Endodermal cell (in vitro differentiated cells): ENCODE data around the gene ATP10D. TPM values are rescaled to one million over a fixed set of nuclear protein-coding genes. Genes with fewer than 3 reads are reported as not detected.
"Not testable (repeated sequence)": the region's sequence is repeated elsewhere in the genome, so short reads cannot be mapped to it uniquely, and the experiment has no call there.

Source experiments
- DNase-seq: peaks from one replicate; pipeline ENCODE4 v3.0.0-alpha.2; 2017
- H3K27ac ChIP-seq: 2 replicates; pipeline ENCODE4 v1.5.1; 2013; ENCODE audit warnings: mild to moderate bottlenecking, low read depth, low read length, moderate library complexity
- H3K27me3 ChIP-seq: 2 replicates; pipeline ENCODE4 v1.6.1; 2013; ENCODE audit warnings: mild to moderate bottlenecking, low read length, moderate library complexity; ENCODE audit not compliant: insufficient read depth, control insufficient read depth, poor library complexity, severe bottlenecking
- H3K36me3 ChIP-seq: 2 replicates; pipeline ENCODE4 v1.7.0; 2013; ENCODE audit warnings: mild to moderate bottlenecking, low read length, moderate library complexity; ENCODE audit not compliant: control insufficient read depth, insufficient read depth
- H3K4me1 ChIP-seq: one replicate; pipeline ENCODE4 v1.7.0; 2013; ENCODE audit warnings: low read length; ENCODE audit not compliant: control insufficient read depth, insufficient read depth
- H3K4me3 ChIP-seq: 2 replicates; pipeline ENCODE4 v1.5.1; 2013; ENCODE audit warnings: mild to moderate bottlenecking, low read length, moderate library complexity
- H3K9ac ChIP-seq: 2 replicates; pipeline ENCODE4 v1.6.1; 2013; ENCODE audit warnings: mild to moderate bottlenecking, low read length, moderate library complexity; ENCODE audit not compliant: poor library complexity, severe bottlenecking; ENCODE audit errors: extremely low read depth
- H3K9me3 ChIP-seq: 2 replicates; pipeline ENCODE4 v1.6.1; 2013; ENCODE audit warnings: mild to moderate bottlenecking, low read length, moderate library complexity; ENCODE audit not compliant: control insufficient read depth
- H3K27ac Mint-ChIP-seq: 2 replicates; pipeline ENCODE4 v1.8.0; 2020; ENCODE audit warnings: mixed read lengths
- H3K27me3 Mint-ChIP-seq: 2 replicates; pipeline ENCODE4 v1.8.0; 2021; ENCODE audit warnings: mild to moderate bottlenecking, mixed read lengths; ENCODE audit not compliant: insufficient read depth
- H3K36me3 Mint-ChIP-seq: 2 replicates; pipeline ENCODE4 v1.8.0; 2020; ENCODE audit warnings: low read depth, mixed read lengths
- H3K4me1 Mint-ChIP-seq: 2 replicates; pipeline ENCODE4 v1.8.0; 2020; ENCODE audit warnings: mixed read lengths
- H3K4me3 Mint-ChIP-seq: 2 replicates; pipeline ENCODE4 v1.8.0; 2020; ENCODE audit warnings: mild to moderate bottlenecking, moderate library complexity, mixed read lengths
- H3K9me3 Mint-ChIP-seq: 2 replicates; pipeline ENCODE4 v1.8.0; 2020; ENCODE audit warnings: mild to moderate bottlenecking, mixed read lengths
- WGBS, 2 experiments: methylation state at CpG; one replicate each; pipeline versions ENCODE4 v1.1.5 to v1.1.7; 2013; ENCODE audit warnings: missing lambda C conversion rate in 2 of 2, mixed read lengths in 1 of 2; ENCODE audit not compliant: insufficient coverage in 1 of 2, insufficient read length in 1 of 2; 5-methylcytosine and 5-hydroxymethylcytosine counted together
- total RNA-seq, 2 donors: library from RNA; stranded (reverse); fragmentation: NEBNext Ultra II Directional in 1 of 2; extraction: Animal tissue kit (Norgen Biotek cat#: 25700) in 1 of 2; gene quantifications; 2 replicates in 1 of 2; 3 replicates in 1 of 2; pipeline ENCODE4 v1.2.1, GENCODE V29; 2021
- TF ChIP-seq, protein P1 (sequence below): fragments of 200-600 bp; sonication (generic); conservative IDR thresholded peaks from 2 replicates; pipeline ENCODE4 v1.5.0; 2021; ENCODE audit warnings: antibody characterized with exemption, mild to moderate bottlenecking

ATP10D gene
- total RNA-seq, 2 donors from 2014 or later = 0.27 to 1.1 TPM

DNA sequence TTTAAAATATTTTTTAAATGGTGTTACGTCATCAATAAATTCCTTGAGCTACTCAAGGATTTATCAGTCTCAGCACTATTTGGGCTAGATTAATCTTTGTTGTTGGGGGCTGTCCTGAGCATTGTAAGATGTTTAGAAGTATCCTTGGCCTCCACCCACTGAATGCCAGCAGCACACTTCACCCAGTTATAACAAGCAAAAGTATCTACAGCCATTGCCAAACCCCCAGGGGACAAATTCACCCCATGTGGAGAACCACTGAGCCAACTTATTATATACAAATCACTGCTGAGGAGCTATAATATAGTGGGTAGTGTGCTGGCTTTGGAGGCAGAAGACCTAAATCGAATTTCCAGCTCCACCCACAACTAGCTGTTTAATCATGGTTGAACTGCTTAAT is 58.3 kb downstream of the ATP10D start:
- Mint-ChIP-seq H3K27me3 (no peaks in the 10 kb centered on the region), H3K27ac (no peak overlapping the region), H3K4me1 (peaks cover 5% of the 10 kb centered on the region), H3K36me3 (no peaks in the 10 kb centered on the region), H3K4me3 (no peak overlapping the region), H3K9me3 (no peaks in the 10 kb centered on the region)
- no peak for DNase-seq
- H3K36me3 ChIP-seq = no peaks in the 10 kb centered on the region
- H3K9ac ChIP-seq = no peak overlapping the region
- H3K9me3 ChIP-seq = no peaks in the 10 kb centered on the region
- 92% methylated on average over 2 of the region's 2 CpGs; no CpG with 5 or more reads in 1 of the 2 experiments for WGBS, 2 experiments
- H3K4me3 ChIP-seq = no peak overlapping the region
- H3K27ac ChIP-seq = no peak overlapping the region
- no peaks in the 10 kb centered on the region for H3K27me3 ChIP-seq
- TF ChIP-seq, protein P1, sequence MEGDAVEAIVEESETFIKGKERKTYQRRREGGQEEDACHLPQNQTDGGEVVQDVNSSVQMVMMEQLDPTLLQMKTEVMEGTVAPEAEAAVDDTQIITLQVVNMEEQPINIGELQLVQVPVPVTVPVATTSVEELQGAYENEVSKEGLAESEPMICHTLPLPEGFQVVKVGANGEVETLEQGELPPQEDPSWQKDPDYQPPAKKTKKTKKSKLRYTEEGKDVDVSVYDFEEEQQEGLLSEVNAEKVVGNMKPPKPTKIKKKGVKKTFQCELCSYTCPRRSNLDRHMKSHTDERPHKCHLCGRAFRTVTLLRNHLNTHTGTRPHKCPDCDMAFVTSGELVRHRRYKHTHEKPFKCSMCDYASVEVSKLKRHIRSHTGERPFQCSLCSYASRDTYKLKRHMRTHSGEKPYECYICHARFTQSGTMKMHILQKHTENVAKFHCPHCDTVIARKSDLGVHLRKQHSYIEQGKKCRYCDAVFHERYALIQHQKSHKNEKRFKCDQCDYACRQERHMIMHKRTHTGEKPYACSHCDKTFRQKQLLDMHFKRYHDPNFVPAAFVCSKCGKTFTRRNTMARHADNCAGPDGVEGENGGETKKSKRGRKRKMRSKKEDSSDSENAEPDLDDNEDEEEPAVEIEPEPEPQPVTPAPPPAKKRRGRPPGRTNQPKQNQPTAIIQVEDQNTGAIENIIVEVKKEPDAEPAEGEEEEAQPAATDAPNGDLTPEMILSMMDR = no peak
- no peaks in the 10 kb centered on the region for H3K4me1 ChIP-seq

GRCh38 chr4:47550357-47550756 is 65.3 kb downstream of the ATP10D start:
- not testable (repeated sequence) for H3K9ac ChIP-seq, H3K27me3 Mint-ChIP-seq, H3K4me3 ChIP-seq, H3K36me3 ChIP-seq, H3K4me1 ChIP-seq, H3K27ac ChIP-seq, DNase-seq, H3K9me3 ChIP-seq, H3K36me3 Mint-ChIP-seq, H3K4me1 Mint-ChIP-seq, H3K4me3 Mint-ChIP-seq, H3K9me3 Mint-ChIP-seq, H3K27ac Mint-ChIP-seq, H3K27me3 ChIP-seq
- 95 to 98% methylated on average over 6 to 7 of the region's 7 CpGs for WGBS, 2 experiments

DNA sequence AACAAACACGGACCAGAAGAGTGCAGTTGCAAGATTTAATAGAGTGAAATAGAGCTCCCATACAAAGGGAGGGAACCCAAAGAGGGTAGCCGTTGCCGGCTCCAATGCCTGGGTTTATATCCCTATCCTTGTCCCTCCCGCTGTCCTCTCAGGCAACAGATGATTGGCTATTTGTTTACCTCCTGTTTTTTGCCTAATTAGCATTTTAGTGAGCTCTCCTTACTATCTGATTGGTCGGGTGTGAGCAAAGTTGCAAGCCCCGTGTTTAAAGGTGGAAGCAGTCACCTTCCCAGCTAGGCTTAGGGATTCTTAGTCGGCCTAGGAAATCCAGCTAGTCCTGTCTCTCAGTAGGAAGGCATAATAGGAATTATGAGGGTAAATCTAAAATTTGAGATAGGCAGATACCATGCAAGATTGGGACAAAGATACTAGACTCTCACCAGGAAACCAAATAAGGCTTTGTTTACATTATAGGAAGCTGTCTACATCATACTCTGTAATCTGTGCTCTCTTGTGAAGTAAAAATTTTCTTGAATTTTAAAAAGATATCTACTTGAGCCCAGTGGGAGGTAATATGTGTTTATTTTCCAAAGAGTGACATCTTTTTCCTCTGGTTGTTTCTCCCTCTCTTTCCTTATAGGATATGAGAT is 65.9 kb downstream of the ATP10D start:
- TF ChIP-seq, protein P1 = no peak
- H3K27ac Mint-ChIP-seq = no peak overlapping the region
- no peaks in the 10 kb centered on the region for H3K9me3 Mint-ChIP-seq
- WGBS, 2 experiments = 92 to 94% methylated on average over 6 to 7 of the region's 7 CpGs
- H3K27me3 ChIP-seq = no peaks in the 10 kb centered on the region
- H3K4me1 Mint-ChIP-seq = no peaks in the 10 kb centered on the region
- H3K27me3 Mint-ChIP-seq = peaks cover 2% of the 10 kb centered on the region
- no peak overlapping the region for H3K4me3 Mint-ChIP-seq
- no peak for DNase-seq
- no peaks in the 10 kb centered on the region for H3K36me3 Mint-ChIP-seq
- H3K4me3 ChIP-seq = no peak overlapping the region
- no peaks in the 10 kb centered on the region for H3K9me3 ChIP-seq
- H3K4me1 ChIP-seq = no peaks in the 10 kb centered on the region
- no peak overlapping the region for H3K9ac ChIP-seq
- no peaks in the 10 kb centered on the region for H3K36me3 ChIP-seq
- no peak overlapping the region for H3K27ac ChIP-seq

DNA sequence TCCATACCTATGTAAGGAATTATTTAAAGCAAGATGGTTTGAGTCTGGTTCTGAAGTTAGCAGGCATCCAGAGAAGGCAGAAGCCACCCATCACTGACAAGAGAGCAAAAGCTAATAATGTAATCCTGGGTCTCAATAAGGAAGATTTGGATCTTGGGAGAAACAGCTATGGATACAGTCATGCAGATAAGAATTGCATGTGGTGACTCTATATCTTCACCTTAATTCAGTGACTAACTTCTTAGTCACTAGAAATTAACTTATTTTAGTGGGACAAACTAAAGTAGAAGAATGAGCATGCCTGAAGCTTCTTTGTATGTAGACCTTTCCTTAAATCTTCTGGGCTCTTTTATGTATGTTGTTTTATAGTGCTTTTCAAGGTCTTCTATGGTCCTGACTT is 66.6 kb downstream of the ATP10D start:
- H3K4me3 Mint-ChIP-seq = no peak overlapping the region
- H3K27ac Mint-ChIP-seq = no peak overlapping the region
- H3K27me3 Mint-ChIP-seq = peaks cover 2% of the 10 kb centered on the region
- Histone ChIP-seq H3K9ac (no peak overlapping the region), H3K4me3 (no peak overlapping the region), H3K27me3 (no peaks in the 10 kb centered on the region), H3K27ac (no peak overlapping the region), H3K36me3 (no peaks in the 10 kb centered on the region), H3K4me1 (no peaks in the 10 kb centered on the region), H3K9me3 (no peaks in the 10 kb centered on the region)
- TF ChIP-seq, protein P1 = no peak
- H3K36me3 Mint-ChIP-seq = no peaks in the 10 kb centered on the region
- no peak for DNase-seq
- no peaks in the 10 kb centered on the region for H3K9me3 Mint-ChIP-seq
- H3K4me1 Mint-ChIP-seq = no peaks in the 10 kb centered on the region
